HG03457 (cell line): ENCODE measurements around the gene AMPD1.

ENCODE experiments used
- ATAC-seq: cut with Tn5 transposase; IDR thresholded peaks from one replicate; pipeline ENCODE4 v1.9.1; 2021; ENCODE audit warnings: moderate number of reproducible peaks; ENCODE audit not compliant: unreplicated experiment

The AMPD1 gene

DNA sequence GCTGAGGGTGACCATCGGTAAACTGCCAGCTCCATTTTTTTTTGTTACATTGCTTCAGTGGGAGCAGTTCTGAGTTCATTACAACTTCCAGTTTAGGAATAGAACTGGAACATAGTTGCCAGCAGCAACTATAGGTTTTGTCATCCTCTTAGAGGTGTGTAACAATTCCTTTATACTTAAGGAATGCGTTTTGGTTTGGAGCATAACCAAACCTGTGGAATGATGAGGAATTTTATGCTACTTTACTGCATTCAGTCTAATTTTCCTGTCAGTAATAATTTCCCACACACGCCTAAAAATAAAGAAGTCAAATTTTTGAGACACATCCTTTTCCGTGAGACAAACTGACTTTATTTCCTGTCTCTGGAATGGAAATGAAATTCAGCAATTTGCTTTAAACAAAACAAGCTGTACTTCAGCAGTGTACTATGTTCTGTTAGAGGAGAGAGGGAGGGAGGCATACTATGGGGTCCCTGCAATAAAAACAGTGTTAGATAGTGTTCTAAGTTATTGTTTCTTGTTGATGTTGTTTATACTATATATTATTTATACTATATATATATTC, 4.8 kb upstream of the AMPD1 start:
- no peak for ATAC-seq

- ATAC-seq = no peak
Measured at GRCh38 chr1:114696810-114697209, 1.5 kb upstream of the AMPD1 start.

DNA sequence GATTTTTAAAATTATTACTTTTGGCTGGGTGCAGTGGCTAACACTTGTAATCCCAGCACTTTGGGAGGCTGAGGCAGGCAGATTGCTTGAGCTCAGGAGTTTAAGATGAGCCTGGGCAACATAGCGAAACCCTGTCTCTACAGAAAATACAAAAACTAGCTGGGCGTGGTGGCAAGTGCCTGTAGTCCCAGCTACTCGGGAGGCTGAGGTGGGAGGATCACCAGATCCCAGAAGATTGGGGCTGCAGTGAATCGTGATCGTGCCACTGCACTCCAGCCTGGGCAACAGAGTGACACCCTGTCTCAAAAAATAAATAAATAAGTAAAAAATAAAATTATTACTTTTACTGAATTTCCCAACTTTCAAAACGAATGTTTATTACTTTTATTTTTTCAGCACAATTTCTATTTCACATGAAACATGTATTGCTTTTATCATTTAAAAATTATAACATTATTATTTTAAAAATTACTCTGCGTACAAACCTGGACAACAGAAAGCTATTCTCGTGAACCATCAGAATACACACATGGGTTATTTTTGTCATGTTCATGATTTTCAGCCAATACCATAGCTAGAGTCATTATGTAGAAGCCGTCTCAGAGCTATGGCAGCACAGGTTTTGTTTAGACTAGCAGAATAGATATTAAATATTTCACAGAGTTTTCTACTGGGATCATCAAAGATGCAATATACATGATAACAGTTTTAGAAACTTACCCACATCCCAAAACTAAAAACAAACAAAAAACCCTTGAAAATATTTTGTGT, 621 bp downstream of the AMPD1 start:
- no peak for ATAC-seq

DNA sequence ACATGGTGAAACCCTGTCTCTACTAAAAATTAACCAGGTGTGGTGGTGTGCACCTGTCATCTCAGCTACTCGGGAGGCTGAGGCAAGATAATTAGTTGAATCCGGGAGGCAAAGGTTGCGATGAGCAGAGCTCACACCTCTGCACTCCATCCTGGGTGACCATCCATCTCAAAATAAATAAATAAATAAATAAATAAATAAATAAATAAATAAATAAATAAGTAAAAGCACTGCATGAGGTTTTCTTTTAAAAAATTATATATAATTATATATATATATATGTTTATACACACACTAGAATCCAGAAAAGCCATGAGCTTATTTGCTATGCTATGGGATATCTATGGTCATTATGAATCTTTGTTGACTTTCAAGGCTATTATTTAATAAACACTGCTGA, 2.4 kb downstream of the AMPD1 start:
- ATAC-seq = no peak

DNA sequence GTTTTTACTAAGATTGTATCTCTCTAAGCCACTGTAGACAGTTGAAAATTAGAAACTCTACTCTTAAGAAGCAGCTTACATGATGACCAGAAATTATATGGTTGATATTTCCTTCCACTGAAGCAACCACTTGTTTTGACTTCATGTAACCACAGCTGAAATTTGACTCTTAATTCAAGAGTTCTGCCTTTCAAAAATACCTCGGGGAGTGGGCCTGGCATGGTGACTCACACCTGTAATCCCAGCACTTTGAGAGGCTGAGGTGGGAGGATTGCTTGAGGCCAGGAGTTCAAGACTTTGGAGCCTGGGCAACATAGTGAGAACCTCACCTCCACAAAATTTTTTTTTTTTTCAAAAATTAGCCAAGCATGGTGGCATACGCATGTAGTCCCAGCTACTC, 4.3 kb downstream of the AMPD1 start:
- ATAC-seq = no peak

DNA sequence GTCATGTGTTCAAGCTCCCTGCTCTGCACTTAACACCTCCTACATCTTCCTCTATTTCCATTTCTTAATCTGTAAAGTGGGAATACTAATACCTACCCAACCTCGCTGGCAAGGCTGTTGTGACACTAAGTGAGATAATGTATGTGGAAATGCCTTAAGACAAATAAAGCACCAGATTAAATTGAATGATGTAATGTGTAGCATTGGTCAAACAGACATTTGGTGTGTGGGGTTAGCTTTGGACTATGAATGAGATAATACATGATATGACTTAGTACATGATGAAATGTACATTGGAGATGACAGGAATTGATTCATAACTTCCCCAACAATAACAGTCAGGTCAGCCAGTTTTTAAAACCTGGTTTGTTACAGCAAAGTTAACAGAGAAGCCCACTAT, 5.2 kb downstream of the AMPD1 start:
- ATAC-seq = no peak

DNA sequence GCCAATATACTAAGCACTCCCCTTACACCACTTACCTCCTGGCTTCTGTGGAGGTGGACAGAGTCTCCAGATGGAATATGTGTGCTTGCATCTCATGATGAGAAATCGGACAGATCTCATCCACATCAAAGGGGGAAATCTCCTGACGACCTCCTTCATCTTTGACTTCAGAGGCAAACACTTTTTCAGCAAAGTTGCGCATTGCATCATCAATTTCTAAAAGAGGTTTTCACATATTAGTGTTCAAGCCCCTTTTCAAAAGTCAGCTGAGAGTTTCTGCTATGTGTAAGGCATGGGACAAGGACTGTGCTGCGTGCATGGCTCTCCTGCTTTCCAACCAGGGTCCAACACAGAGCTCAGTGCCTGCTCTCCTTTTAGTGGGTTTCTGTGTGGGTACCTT, 6.8 kb downstream of the AMPD1 start:
- no peak for ATAC-seq

DNA sequence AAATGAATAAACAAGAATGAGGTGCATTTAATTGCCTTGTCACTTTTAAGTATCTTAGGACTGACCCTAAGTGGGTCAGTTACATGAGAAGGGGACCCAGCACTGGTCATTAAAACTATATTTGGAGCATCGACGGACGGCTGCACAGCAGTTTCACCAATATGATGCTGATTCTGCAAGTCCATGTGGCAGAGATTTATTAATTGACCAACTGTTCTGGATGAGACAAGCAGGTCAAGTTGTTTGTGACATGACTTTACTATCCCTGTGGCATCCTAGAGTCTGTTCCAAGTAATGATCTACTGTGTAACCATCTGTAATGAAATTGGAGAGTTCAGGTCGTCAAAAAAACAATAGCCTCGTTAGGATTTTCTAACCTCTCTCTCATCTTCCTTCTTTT, 9.5 kb downstream of the AMPD1 start:
- ATAC-seq = no peak

- ATAC-seq = no peak
Measured at GRCh38 chr1:114677691-114678090, 17.7 kb downstream of the AMPD1 start.

GRCh38 chr1:114676115-114676514, 19.2 kb downstream of the AMPD1 start:
- ATAC-seq = no peak

DNA sequence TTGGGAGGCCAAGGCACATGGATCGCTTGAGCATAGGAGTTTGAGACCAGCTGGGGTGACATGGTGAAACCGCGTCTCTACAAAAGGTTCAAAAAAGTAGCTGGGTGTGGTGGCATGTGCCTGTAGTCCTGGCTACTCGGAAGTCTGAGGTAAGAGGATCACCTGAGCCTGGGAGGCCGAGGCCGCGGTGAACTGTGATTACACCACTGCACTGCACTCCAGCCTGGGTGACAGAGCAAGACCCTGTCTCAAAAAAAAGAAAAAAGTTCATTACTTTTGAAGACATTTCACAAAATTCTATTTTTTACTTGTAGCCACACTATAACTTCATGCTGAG, 23.4 kb downstream of the AMPD1 start:
- no peak for ATAC-seq

DNA sequence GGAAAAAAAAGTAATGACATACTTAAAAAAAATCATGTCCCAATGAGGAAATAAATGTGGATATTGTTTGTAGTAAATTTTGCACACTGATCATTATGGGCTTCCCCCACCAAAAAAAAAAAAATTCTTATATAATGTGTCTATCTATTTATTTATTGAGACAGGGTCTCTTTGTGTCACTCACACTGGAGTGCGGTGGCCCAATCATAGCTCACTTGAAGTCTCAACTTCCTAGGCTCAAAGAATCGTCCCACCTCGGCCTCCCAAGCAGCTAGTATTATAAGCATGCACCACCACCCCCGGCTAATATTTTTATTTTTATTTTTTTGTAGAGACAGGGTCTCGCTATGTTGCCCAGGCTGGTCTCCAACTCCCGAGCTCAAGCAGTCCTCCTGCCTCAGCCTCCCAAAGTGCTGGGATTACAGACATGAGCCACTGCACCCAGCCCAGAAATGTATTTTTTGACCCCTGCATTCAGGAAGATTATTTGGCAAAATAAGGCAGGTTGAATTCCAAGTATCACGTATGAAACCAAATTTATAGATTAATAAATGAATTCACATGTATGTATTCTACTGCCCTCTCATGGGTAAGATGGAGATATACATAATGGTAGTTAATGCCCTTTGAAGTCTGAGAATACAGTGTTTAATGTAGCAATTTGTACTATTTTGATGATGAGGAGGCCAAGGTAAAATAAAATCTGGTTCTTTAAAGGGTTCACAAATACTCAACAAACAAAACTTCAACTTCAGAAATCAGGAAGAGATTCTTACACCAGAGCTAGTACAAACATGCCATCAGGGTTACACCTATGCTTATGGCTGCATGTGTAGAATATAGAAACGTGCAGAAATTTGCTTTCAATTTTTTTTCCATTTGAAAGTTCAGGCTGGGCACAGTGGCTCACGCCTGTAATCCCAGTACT, 24.1 kb downstream of the AMPD1 start:
- ATAC-seq = no peak

- peak; percentile 95 for ATAC-seq
Measured at GRCh38 chr1:114670083-114671010, 25.0 kb downstream of the AMPD1 start.

DNA sequence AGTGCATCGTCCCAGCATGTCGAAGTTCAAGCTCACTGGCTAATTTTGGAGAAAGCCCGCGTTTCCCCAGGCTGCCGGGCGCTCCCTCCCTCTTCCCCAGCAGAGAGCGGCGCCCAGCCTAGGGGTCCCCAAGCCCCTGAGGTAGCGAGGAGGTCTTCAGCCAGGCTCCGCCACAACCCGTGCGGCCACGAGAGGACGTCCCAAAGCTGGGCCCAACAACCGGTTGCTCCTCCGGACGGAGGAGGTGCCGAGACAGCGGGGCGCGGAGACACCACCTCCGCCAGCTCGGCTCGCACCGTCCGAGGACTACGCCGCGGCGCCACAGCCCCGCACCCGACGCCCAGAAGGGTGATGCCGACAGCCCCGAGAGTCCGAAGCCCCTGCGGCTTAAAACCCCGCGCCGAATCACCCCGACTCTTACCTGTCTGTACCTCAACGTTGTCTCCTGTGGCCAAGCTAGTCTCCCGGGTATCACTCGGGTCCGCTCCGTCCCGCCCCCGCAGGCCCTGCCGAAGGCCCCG, 25.7 kb downstream of the AMPD1 start, which contains the start of gene DENND2C:
TSS of gene DENND2C (minus strand) at position 488 of the 521 bp plus-strand sequence. CDS start 44,065 bp downstream, outside the sequence.
- ATAC-seq = peak; percentile 44

- ATAC-seq = no peak
Measured at GRCh38 chr1:114668784-114669561, 26.4 kb downstream of the AMPD1 start.

- no peak for ATAC-seq
Measured at GRCh38 chr1:114668373-114668772, 27.0 kb downstream of the AMPD1 start.

GRCh38 chr1:114666954-114667353, 28.4 kb downstream of the AMPD1 start:
- no peak for ATAC-seq

- no peak for ATAC-seq
Measured at GRCh38 chr1:114660238-114660637, 35.1 kb downstream of the AMPD1 start.

DNA sequence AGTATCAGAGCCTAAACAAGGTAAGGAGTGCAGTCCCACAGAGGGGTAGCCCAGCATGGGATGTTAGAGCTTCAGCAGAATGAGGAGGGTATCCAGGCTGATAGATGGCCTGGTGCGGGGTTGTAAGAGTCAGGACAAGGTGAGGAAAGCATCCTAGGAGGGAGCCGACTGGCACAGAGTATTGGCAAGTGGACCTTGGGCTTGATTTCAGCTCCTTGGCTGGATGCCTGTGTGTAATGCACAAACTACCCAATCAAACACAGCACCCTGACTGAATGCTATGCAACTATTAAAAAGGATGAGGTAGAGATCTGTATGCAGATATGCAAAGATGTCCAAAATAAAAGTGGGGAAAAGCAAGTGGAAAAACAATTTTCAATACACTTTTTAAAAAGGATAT, 43.5 kb downstream of the AMPD1 start:
- no peak for ATAC-seq

GRCh38 chr1:114648503-114648902, 46.8 kb downstream of the AMPD1 start:
- ATAC-seq = no peak
